PC-9 (cell line): ENCODE results near the gene MGAT5.

ENCODE experiments used
- CTCF ChIP-seq: fragments of 200-600 bp; sonication (generic); conservative IDR thresholded peaks from 2 replicates; pipeline ENCODE4 v1.6.1; 2017; ENCODE audit warnings: mixed run types, antibody characterized with exemption, mild to moderate bottlenecking, moderate library complexity
- EZH2 ChIP-seq: fragments of 200-600 bp; sonication (generic); IDR thresholded peaks from 2 replicates; pipeline ENCODE4 v1.8.0; 2017; ENCODE audit warnings: antibody characterized with exemption, low read depth

- TF ChIP-seq CTCF (no peak), EZH2 (no peak)
Measured at GRCh38 chr2:134257509-134257908, 3.6 kb downstream of the MGAT5 start.
